Caco-2 (cell line): ENCODE data around the gene CEP72. TPM values are rescaled to one million over a fixed set of nuclear protein-coding genes. Genes with fewer than 3 reads are reported as not detected.

ENCODE experiments used
- BruUV-seq: library from RNA; stranded (reverse); fragments of 400-500 nt; replicated peaks from 2 replicates; lab custom pipeline; 2021; lab: Mats Ljungman, UMichigan
- CTCF ChIA-PET: fragments of 300-600 bp; sonication (Branson Sonifier 250); formaldehyde crosslinking; loops from one replicate; lab custom pipeline; 2022; ENCODE audit warnings: antibody characterized with exemption; lab: Charles Lee
- POLR2A ChIA-PET: fragments of 300-600 bp; sonication (Branson Sonifier 250); formaldehyde crosslinking; loops from one replicate; lab custom pipeline; 2022; ENCODE audit warnings: antibody characterized with exemption; lab: Charles Lee
- DNase-seq, 2 experiments: peaks; one replicate each; pipeline versions ENCODE4 v3.0.0 to v3.0.0-alpha.2; 2020 to 2022
- H3K27me3 ChIP-seq: replicated peaks from 2 replicates; pipeline ENCODE4 v1.6.0; 2011; ENCODE audit warnings: low read length; ENCODE audit not compliant: control insufficient read depth, insufficient read depth
- H3K36me3 ChIP-seq: 2 replicates; pipeline ENCODE4 v1.5.1; 2011; ENCODE audit warnings: low read length; ENCODE audit not compliant: control insufficient read depth, insufficient read depth
- H3K4me1 ChIP-seq: fragments of 250-450 bp; sonication (Bioruptor Pico); 2 replicates; pipeline ENCODE4 v1.5.1; 2020; ENCODE audit warnings: mild to moderate bottlenecking
- H3K4me3 ChIP-seq: 2 replicates; pipeline ENCODE4 v1.5.1; 2011; ENCODE audit warnings: low read depth, mild to moderate bottlenecking, control low read depth, low read length
- H3K9me3 ChIP-seq: fragments of 250-450 bp; sonication (Bioruptor Pico); 2 replicates; pipeline ENCODE4 v1.5.1; 2020; ENCODE audit warnings: mild to moderate bottlenecking, moderate library complexity
- H3K27ac Mint-ChIP-seq: one replicate; pipeline ENCODE4 v1.8.0; 2022; ENCODE audit warnings: mixed read lengths; ENCODE audit not compliant: unreplicated experiment
- H3K27me3 Mint-ChIP-seq: one replicate; pipeline ENCODE4 v1.8.0; 2022; ENCODE audit warnings: mixed read lengths; ENCODE audit not compliant: insufficient read depth, unreplicated experiment
- H3K36me3 Mint-ChIP-seq: one replicate; pipeline ENCODE4 v1.8.0; 2022; ENCODE audit warnings: mild to moderate bottlenecking, mixed read lengths; ENCODE audit not compliant: insufficient read depth, unreplicated experiment
- H3K4me1 Mint-ChIP-seq: one replicate; pipeline ENCODE4 v1.8.0; 2022; ENCODE audit warnings: low read depth, mixed read lengths; ENCODE audit not compliant: unreplicated experiment
- H3K4me3 Mint-ChIP-seq: one replicate; pipeline ENCODE4 v1.8.0; 2022; ENCODE audit warnings: mild to moderate bottlenecking, moderate library complexity, mixed read lengths; ENCODE audit not compliant: unreplicated experiment
- H3K9me3 Mint-ChIP-seq: one replicate; pipeline ENCODE4 v1.8.0; 2022; ENCODE audit warnings: mixed read lengths; ENCODE audit not compliant: unreplicated experiment
- CTCF ChIP-seq, 2 experiments: fragments of 200-600 bp in 1 of 2; IDR thresholded peaks; 1 replicate in 1 of 2; 2 replicates in 1 of 2; pipeline versions ENCODE4 v1.5.1 to v1.8.0; 2011 to 2022; ENCODE audit warnings: antibody characterized with exemption in 1 of 2, control low read depth in 1 of 2, inconsistent platforms in 1 of 2, low read depth in 1 of 2, low read length in 1 of 2, mild to moderate bottlenecking in 1 of 2, moderate library complexity in 1 of 2; ENCODE audit not compliant: insufficient read depth in 1 of 2, severe bottlenecking in 1 of 2, unreplicated experiment in 1 of 2
- intact Hi-C: fragments of 100-400 bp; cut with micrococcal nuclease; formaldehyde crosslinking; loops from one replicate; pipeline ENCODE4 v1.10.0; 2022; ENCODE audit not compliant: unreplicated experiment
- total RNA-seq: library from RNA; stranded (reverse); gene quantifications from 2 replicates; pipeline ENCODE4 v1.2.3, GENCODE V29; 2022

The CEP72 gene
- total RNA-seq, 1 experiment from 2014 or later: 36.6 TPM

GRCh38 chr5:579211-579610 is 32.9 kb upstream of the CEP72 start:
- Mint-ChIP-seq H3K9me3 (peaks cover 9% of the 10 kb centered on the region), H3K4me3 (no peak overlapping the region), H3K4me1 (no peaks in the 10 kb centered on the region), H3K27me3 (peaks cover 8% of the 10 kb centered on the region), H3K36me3 (no peaks in the 10 kb centered on the region), H3K27ac (no peak overlapping the region)
- Histone ChIP-seq H3K9me3 (peaks cover 10% of the 10 kb centered on the region; the same call in 1 of the 2 replicates), H3K4me1 (no peaks in the 10 kb centered on the region), H3K4me3 (no peak overlapping the region), H3K36me3 (no peaks in the 10 kb centered on the region), H3K27me3 (no peaks in the 10 kb centered on the region)
- BruUV-seq: no TSS peak
- intact Hi-C loops: no loop called here
- TF ChIP-seq CTCF (IDR thresholded peaks at IDR 0.05; ENCODE audit: insufficient read depth in 1 of 2, low read depth in 1 of 2, low read length in 1 of 2, severe bottlenecking in 1 of 2, unreplicated experiment in 1 of 2): no peak
- ChIA-PET POLR2A (no interaction called here), CTCF (no interaction called here)
- no peak for DNase-seq

- Mint-ChIP-seq H3K4me3 (no peak overlapping the region), H3K27ac (no peak overlapping the region), H3K27me3 (peaks cover 8% of the 10 kb centered on the region), H3K36me3 (no peaks in the 10 kb centered on the region), H3K9me3 (peaks cover 9% of the 10 kb centered on the region), H3K4me1 (no peaks in the 10 kb centered on the region)
- CTCF ChIA-PET: no interaction called here
- Histone ChIP-seq H3K4me3 (no peak overlapping the region), H3K9me3 (peaks cover 10% of the 10 kb centered on the region; the same call in 1 of the 2 replicates), H3K36me3 (no peaks in the 10 kb centered on the region), H3K27me3 (no peaks in the 10 kb centered on the region), H3K4me1 (no peaks in the 10 kb centered on the region)
- no TSS peak for BruUV-seq
- intact Hi-C loops: no loop called here
- POLR2A ChIA-PET: interaction anchor here (0.6 kb wide), 1 partner anchor 268 kb away, joined by 6 read pairs; no protein-coding TSS in a partner anchor
- no peak for TF ChIP-seq CTCF (IDR thresholded peaks at IDR 0.05; ENCODE audit: insufficient read depth in 1 of 2, low read depth in 1 of 2, low read length in 1 of 2, severe bottlenecking in 1 of 2, unreplicated experiment in 1 of 2)
- no peak for DNase-seq
Measured at GRCh38 chr5:579746-580366, 32.3 kb upstream of the CEP72 start.

- intact Hi-C loops: no loop called here
Measured at GRCh38 chr5:580436-580835, 31.7 kb upstream of the CEP72 start.

More at GRCh38 chr5:580436-580835, 31.7 kb upstream of the CEP72 start:
- no peaks in the 10 kb centered on the region for H3K4me1 ChIP-seq
- no TSS peak for BruUV-seq
- ChIA-PET CTCF (no interaction called here), POLR2A (interaction anchor here (0.6 kb wide), 1 partner anchor 268 kb away, joined by 6 read pairs; no protein-coding TSS in a partner anchor)
- peaks cover 10% of the 10 kb centered on the region; the same call in 1 of the 2 replicates for H3K9me3 ChIP-seq
- H3K4me3 ChIP-seq: no peak overlapping the region
- H3K36me3 Mint-ChIP-seq: no peaks in the 10 kb centered on the region
- no peak overlapping the region for H3K4me3 Mint-ChIP-seq
- H3K27ac Mint-ChIP-seq: no peak overlapping the region
- peaks cover 8% of the 10 kb centered on the region for H3K27me3 Mint-ChIP-seq
- no peak for DNase-seq
- no peak for TF ChIP-seq CTCF (IDR thresholded peaks at IDR 0.05; ENCODE audit: insufficient read depth in 1 of 2, low read depth in 1 of 2, low read length in 1 of 2, severe bottlenecking in 1 of 2, unreplicated experiment in 1 of 2)
- no peaks in the 10 kb centered on the region for H3K4me1 Mint-ChIP-seq
- no peaks in the 10 kb centered on the region for H3K36me3 ChIP-seq
- H3K9me3 Mint-ChIP-seq: peaks cover 3% of the 10 kb centered on the region
- H3K27me3 ChIP-seq: no peaks in the 10 kb centered on the region
